ENCODE results near the gene KREMEN1.
A peak's percentile ranks its signal among the peaks of the same experiment; 100 is the strongest.

KREMEN1 gene

DNA sequence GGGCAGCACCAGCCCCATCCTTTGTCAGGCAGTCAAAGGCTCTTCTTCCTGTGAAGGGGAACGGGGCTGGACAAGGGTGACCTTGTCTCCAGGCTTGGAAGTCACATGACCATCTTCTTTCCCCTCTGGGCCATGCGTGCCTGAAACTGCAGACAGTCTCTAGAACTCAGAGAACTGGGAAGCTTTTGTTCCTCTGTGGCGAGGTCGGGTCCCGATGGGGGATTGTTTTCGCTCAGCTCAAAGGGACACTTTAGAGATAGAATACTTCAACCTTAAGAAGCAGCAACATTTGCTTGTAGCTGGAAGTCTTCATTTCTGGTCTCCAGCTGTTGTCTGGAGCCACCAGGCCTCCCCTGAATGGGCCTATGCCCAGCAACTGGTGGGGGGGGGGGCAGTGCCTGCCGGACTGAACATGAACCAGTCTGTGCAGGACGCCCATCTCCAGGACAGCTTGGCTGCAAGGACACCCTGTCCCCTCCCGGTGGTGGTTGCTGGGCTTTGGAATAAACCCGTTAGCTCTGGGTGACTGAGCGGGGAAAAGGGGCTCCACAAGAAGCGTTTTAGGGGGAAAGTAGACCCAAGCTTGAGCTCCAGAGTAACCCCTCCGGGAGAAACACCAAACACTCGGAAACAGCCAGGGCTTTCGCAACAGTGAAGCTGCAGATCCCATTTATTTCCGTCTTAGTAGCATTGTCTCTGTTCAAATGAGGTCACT is 77.2 kb downstream of the KREMEN1 start:
- no peak for DNase-seq (ENCODE audit: low read depth, low spot score)

GRCh38 chr22:29150701-29151100 is 77.9 kb downstream of the KREMEN1 start:
- DNase-seq (ENCODE audit: low read depth, low spot score): no peak

- no peak for DNase-seq (ENCODE audit: low read depth, low spot score)
Observed at GRCh38 chr22:29151316-29151715, 78.5 kb downstream of the KREMEN1 start.

DNA sequence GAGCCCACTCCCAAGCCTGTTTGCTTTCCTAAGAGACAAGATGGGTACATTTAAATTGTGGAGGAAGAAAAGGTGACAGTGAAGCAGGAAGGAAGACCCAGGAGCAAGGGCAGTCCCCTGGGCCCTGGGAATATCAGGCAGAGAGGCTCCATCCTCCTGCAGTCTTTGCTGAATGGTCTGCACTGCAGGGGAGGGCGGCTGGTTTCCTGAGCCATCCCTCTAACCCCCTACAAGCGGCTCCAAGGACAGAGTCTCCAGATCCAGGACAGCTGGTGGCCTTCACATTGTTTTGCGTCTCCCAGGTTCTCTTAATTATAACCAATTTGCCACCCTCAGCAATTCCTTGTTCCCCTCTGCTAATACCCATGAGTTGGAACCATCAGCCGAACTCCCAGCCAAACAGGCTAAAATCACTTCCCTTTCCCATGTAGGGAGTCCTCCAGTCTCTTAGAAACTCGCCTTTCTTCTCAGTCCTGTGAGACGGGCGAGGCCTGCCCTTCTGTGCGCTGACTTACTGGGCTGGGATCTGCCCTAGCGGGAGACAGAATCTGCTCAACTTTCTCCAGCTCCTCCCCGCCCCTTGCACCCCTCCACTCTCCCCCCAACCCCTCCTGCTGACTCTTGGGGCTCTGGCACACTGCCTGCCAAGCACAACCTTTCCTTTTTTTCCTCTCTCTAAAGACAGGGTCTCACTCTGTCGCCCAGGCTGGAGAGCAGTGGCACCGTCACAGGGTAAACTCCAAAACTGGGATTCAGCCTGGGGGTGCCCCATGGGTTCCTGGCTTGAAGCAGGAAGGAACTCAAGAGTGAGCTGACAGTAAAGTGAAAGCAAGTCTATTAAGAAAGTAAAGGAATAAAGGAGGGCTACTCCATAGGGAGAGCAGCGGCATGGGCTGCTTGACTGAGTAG is 79.5 kb downstream of the KREMEN1 start:
- peak; percentile 74 for DNase-seq (ENCODE audit: low read depth, low spot score)

DNA sequence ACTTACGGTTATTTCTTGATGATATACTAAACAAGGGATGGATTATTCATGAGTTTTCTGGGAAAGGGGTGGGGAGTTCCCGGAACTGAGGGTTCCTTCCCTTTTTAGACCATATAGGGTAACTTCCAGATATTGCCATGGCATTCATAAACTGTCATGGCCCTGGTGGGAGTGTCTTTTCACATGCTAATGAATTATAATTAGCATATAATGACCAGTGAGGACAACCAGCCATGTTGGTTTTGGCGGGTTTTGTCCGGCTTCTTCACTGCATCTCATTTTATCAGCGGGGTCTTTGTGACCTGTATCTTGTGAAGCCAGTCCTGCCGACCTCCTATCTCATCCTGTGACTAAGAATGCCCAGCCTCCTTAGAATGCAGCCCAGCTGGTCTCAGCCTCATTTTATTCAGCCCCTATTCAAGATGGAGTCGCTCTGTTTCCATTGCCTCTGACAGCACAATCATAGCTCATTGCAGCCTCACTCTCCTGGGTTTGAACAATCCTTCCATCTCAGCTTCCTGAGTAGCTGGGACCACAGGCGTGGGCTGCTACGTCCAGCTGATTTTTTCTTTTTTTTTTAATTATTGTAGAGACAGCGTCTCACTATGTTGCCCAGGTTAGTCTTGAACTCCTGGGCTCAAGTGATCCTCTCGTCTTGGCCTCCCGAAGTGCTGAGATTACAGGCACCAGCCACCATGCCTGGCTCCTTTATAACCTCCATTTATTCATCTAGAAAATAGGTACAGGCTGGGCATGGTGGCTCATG is 80.3 kb downstream of the KREMEN1 start:
- DNase-seq (ENCODE audit: low read depth, low spot score): peak; percentile 62

GRCh38 chr22:29154364-29155048 is 81.7 kb downstream of the KREMEN1 start:
- peak; percentile 92 for DNase-seq (ENCODE audit: low read depth, low spot score)

- no peak for DNase-seq (ENCODE audit: low read depth, low spot score)
Observed at GRCh38 chr22:29155966-29156365, 83.1 kb downstream of the KREMEN1 start.

- DNase-seq (ENCODE audit: low read depth, low spot score): peak; percentile 77
Observed at GRCh38 chr22:29156507-29156906, 83.7 kb downstream of the KREMEN1 start.

DNA sequence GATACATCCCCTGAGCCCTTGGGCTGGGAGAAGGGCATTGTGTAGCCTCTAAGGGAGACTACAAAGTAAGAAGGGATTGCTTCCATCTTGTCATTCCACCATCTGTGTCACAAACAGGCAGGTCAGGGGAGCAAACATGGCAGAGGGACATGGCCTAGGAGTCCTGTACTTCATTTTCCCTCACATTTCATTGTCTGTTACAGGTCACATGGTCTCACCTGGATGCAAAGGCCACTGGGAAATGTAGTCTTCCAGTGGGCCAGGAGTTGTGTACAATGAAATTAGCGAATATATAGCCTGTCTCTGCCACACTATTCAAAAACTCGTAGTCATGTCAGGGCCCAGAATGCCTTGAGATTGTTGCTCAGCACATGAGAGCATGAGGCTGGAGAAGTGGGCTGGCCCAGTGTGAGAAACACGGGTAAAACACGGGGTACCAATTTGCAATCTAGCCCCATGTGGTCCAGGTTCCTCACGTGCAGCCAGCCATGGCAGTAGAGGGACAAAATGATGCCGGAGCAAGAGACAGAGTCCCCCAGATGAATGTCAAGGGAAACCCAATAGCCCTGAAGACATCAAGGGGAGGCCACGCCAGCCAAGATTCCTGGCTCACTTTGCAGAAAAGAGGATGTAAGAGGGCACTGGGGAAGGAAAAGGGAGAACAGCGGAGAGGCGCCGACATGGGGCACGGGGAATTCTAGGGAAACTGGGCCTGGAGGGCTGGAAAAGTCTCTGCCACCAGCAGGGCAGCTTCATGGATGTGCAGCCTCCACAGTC is 85.1 kb downstream of the KREMEN1 start:
- no peak for DNase-seq (ENCODE audit: low read depth, low spot score)

- no peak for DNase-seq (ENCODE audit: low read depth, low spot score)
Observed at GRCh38 chr22:29158546-29158945, 85.7 kb downstream of the KREMEN1 start.

- no peak for DNase-seq (ENCODE audit: low read depth, low spot score)
Observed at GRCh38 chr22:29163808-29164207, 91.0 kb downstream of the KREMEN1 start.

DNA sequence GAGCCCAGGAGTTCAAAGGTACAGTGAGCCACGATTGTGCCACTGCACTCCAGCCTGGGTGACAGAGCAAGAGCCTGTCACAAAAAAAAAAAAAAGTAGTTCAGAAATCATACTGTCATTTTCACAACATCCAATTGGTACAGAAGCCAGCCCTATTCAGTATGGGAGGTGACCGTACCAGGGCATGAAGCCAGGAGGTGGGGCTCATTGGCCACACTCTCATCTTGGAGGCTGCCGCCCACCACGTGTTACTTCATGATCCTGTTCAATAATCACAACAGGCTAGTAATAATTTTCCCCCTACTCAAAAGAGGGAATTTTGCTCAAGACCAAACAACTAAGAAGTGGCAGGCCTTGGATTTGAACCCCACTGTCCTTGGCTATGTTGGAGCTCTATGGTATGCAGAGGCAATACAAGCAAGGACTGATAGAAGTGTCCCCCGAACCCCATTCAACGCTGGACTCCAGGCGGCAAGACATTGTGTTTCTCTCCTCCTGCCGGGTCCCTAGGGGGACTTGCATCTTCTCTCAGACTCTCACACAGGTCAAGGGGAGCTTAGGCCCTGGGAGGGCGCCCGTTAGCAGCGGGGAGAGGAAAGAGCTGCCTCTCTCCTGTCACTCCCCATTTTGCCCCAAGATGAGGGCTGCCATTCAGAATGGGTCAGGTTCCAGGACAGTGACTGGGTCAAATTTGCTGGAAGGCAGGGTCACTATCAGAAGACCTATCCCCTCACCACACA is 92.7 kb downstream of the KREMEN1 start:
- DNase-seq (ENCODE audit: low read depth, low spot score): no peak

DNA sequence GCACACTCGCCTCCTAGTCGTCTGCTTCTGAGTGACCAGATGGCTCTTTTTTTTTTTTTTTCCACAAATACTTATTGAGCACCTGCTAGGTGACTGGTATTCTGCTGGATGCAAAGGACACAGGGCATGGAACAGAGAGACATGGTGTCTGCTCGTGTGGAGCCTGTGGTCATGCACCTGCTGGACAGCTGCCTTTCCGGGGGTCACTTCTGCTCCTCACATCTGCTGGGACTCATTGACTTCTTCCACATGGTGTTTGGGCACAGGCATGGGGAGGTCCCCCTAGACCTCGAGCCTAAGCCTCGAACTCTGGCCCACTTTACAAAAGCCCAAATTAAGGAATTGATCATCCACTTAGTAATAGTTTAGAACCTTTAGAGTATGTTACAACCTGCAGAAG is 93.3 kb downstream of the KREMEN1 start:
- DNase-seq (ENCODE audit: low read depth, low spot score): no peak

DNA sequence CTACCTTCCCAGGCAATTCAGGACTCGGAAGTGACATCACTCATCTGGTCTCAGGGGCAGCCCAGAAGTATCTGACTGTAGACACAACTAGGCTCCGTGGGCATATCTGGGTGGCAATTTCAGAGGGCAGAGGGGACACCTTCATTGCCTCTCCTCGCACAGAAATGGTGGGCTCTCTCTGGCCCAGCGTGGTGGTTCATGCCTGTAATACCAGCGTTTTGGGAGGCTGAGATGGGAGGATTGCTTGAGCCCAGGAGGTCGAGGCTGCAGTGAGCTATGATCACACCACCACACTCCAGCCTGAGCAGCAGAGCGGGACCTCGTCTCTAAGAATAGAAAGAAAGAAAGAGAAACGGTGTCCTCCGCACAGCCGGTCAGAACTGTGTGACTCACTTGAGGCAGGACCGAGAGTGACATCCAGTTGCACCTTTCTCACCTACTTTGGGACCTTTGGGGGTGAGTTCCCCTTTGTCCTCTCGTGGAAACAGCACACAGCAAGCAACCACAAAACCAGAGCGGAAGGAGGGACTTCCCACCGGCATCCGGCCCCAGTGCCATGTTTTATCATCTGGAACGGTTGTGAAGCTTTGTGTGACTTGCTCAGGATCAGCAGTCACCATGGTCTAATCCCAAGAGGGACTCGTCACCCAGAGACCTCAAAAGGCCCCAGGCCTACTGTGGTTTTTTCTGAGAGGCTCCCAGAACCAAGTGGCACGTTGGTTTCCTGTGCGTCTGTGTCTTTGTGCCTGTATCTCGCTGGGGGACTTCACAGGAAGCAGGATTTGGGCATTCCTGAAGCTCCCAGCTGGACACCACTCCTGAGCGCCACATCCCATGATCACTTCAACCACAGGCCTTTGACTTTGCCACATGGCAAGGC is 94.4 kb downstream of the KREMEN1 start:
- no peak for DNase-seq (ENCODE audit: low read depth, low spot score)

GRCh38 chr22:29171721-29172120 is 98.9 kb downstream of the KREMEN1 start:
- no peak for DNase-seq (ENCODE audit: low read depth, low spot score)

DNA sequence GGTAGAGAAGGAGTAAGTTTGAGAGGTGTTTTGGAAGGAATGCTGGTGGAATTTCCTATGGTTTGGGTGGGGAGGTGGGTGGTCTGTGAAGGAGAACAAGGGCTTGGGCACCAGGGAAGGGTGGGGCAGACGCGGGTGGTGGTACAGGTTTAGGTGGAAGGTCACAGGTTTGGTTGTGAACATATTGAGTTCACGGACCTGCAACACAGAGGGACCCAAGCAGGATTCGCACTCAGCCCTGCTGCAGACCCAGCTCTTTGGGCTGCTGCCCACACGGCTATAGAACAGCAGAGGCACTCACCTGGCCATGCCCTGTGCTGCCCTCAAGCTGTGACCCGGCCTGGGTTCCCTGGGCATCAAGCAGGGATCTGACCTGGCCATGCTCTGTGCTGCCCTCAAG is 99.4 kb downstream of the KREMEN1 start:
- DNase-seq (ENCODE audit: low read depth, low spot score): no peak

DNA sequence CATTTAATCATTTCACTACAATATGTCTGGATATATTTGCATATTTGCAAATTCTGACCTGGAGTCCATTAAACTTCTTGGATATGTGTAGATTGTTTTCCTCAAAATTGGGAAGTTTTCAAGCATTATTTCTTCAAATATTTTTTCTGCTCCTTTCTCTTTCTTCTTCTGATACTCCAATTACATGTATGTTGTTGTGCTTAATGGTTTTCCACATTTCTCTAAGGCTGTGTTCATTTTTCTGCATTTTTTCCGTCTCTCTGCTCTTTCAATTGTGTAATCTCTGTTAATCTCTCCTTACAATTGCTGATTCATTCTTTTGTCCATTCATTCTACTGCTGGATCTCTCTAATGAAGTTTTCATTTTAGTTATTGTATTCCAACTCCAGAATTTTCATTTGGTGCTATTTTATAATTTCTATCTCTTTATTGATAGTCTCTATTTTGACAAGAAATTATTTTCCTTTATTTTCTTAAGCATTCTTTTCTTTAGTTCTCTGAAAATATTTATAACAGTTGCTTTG is 102.5 kb downstream of the KREMEN1 start:
- DNase-seq (ENCODE audit: low read depth, low spot score): no peak

GRCh38 chr22:29183971-29184848 is 111.4 kb downstream of the KREMEN1 start:
- DNase-seq (ENCODE audit: low read depth, low spot score): peak; percentile 34

All from ELF-1 (cell line).